Measurements from ENCODE around the gene INPPL1.

DNA sequence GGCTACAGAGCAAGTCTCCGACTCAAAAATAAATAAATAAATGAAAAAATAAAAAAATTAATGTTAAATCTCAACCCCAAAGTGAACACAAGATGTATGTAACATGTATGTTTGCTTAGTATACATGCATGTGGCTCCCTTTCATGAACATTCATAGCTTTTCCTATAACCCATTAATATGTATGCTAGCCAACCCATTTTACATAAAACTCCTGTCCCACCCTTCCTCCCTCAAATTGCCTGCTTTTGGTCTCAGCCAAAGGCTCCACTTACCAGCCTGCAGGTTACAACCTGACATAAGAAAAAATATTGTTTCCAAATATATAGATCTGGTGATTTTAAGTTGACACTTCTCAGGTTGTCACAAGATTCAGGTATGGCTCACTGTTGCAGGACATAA is 36.3 kb upstream of the INPPL1 start:
- no peak for TF ChIP-seq POLR2AphosphoS5 (IDR thresholded peaks at IDR 0.05; ENCODE audit: low read depth, low read length)
- TF ChIP-seq TAF1 (IDR thresholded peaks at IDR 0.05; ENCODE audit: borderline replicate concordance, insufficient read depth, low read length): no peak
- TF ChIP-seq, protein P1, sequence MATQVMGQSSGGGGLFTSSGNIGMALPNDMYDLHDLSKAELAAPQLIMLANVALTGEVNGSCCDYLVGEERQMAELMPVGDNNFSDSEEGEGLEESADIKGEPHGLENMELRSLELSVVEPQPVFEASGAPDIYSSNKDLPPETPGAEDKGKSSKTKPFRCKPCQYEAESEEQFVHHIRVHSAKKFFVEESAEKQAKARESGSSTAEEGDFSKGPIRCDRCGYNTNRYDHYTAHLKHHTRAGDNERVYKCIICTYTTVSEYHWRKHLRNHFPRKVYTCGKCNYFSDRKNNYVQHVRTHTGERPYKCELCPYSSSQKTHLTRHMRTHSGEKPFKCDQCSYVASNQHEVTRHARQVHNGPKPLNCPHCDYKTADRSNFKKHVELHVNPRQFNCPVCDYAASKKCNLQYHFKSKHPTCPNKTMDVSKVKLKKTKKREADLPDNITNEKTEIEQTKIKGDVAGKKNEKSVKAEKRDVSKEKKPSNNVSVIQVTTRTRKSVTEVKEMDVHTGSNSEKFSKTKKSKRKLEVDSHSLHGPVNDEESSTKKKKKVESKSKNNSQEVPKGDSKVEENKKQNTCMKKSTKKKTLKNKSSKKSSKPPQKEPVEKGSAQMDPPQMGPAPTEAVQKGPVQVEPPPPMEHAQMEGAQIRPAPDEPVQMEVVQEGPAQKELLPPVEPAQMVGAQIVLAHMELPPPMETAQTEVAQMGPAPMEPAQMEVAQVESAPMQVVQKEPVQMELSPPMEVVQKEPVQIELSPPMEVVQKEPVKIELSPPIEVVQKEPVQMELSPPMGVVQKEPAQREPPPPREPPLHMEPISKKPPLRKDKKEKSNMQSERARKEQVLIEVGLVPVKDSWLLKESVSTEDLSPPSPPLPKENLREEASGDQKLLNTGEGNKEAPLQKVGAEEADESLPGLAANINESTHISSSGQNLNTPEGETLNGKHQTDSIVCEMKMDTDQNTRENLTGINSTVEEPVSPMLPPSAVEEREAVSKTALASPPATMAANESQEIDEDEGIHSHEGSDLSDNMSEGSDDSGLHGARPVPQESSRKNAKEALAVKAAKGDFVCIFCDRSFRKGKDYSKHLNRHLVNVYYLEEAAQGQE (IDR thresholded peaks at IDR 0.05; ENCODE audit: insufficient read depth in 1 of 2, low read depth in 2 of 2, low read length in 2 of 2): no peak
- no peak for TF ChIP-seq SIN3A (IDR thresholded peaks at IDR 0.05; ENCODE audit: borderline replicate concordance, insufficient read depth, low read length)
